ENCODE measurements around the gene HERPUD2.
A peak's percentile ranks its signal among the peaks of the same experiment; 100 is the strongest.
"Not testable (repeated sequence)": the region's sequence is repeated elsewhere in the genome, so short reads cannot be mapped to it uniquely, and the experiment has no call there.

HERPUD2 gene

DNA sequence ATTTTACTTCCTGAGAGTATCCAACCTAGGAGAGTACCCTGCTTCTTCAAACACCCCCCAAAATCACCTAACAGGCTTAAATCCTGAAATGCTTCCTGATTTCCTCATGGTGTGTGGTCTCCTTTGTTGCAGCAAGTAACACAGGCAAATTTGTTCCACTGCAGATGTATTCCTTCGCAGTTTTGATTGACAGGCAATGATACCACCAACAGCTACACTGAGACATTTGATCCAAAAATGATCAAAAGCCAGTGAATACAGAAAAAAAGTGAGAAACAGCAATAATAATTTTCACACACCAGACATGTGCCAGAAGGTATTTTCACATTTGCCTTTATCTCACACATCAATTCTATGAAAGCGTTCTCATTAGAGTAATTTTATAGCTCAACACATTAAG, 95.9 kb downstream of the HERPUD2 start:
- no peak for DNase-seq

DNA sequence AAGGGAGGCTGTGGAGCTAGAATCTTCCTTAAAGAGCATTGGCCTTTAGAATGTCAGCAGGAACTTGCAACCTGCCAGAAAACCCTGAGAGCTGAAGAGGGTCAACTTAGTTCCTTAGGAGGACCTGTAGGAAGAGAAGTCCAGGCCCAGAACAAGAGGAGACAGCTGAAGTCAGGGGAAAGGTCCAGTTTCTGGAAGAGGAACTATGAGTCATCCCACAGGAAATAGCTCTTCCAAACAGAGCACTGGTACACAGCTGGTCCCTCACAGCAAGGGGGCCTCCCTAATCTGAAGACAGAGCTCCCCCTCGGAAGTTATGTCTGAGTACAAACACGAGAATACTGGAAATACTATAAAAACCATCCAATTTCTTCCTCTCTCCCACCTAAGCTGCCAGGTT, 98.9 kb downstream of the HERPUD2 start:
- DNase-seq = peak; percentile 60

DNA sequence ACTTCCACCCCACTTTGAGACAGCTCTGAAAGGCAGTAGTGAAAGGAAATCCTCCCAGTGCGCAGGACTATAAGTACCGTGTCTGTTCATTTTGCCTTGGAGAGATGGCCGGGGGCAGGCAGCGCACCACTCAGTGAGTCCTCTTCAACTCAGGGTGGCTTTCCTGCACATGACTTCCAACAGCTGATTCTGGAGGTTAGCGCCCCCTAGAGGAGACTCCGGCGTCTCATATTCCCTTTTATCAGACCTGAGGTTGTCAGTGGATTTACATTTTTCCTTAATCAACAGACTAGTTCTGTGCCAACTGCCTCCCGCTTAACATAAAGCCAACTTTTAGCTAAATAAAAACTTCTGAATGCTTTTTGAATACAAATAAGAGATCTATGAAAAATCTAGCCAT, 101.0 kb downstream of the HERPUD2 start:
- DNase-seq = peak; percentile 13

DNA sequence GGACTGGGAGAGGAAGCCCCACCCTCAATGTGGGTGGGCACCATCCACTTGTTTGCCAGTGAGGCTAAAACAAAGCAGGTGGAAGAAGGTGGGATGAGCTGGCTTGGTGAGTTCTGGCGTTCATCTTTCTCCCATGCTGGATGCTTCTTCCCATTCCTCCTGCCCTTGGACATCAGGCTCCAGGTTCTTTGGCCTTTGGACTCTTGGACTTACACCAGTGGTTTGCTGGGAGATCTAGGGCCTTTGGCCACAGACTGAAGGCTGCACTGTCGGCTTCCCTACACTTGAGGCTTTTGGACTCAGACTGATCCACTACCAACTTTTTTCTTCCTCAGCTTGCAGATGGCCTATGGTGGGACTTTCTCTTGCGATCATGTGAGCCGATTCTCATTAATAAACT, 106.3 kb downstream of the HERPUD2 start:
- no peak for DNase-seq

DNA sequence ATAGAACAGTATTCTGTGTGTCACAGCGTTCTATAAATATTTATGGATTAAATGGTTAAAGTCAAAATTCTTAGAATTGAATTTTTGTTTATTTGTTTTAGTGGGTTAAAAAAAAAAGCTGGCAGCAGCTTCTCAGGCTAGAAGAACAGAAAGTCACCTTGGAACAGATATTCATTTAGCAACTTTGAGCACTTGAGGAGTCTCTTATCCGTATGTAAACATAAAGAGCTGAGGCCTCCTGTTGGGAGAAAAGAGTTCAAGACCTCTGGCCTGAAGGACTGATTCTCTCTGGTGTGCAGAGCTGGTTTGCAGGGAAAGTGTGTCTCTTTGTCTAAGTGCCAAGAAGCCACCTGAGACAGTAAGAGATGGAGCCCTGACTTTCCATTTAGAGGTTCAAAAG, 109.9 kb downstream of the HERPUD2 start:
- no peak for DNase-seq

DNA sequence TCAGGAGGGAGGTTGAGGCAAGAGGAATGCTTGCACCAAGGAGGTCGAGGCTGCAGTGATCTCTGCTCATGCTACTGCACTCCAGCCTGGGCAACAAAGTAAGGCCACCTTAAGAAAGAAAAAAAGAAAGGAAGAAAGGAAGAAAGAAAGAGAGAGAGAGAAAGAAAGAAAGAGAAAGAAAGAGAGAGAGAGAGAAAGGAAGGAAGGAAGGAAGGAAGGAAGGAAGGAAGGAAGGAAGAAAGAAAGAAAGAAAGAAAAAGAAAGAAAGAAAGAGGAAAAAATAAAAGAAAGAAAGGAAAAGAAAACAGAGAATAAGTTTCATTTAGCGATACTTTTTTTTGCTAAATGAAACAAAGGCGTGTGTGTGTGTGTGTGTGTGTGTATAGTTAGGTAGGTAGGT, 110.4 kb downstream of the HERPUD2 start:
- DNase-seq = not testable (repeated sequence)
